ENCODE data around the gene DGKE. TPM values are rescaled to one million over a fixed set of nuclear protein-coding genes. Genes with fewer than 3 reads are reported as not detected.

The DGKE gene
- total and polyA plus RNA-seq, 8 donors = 7.3 to 14.7 (median 12.9) TPM

DNA sequence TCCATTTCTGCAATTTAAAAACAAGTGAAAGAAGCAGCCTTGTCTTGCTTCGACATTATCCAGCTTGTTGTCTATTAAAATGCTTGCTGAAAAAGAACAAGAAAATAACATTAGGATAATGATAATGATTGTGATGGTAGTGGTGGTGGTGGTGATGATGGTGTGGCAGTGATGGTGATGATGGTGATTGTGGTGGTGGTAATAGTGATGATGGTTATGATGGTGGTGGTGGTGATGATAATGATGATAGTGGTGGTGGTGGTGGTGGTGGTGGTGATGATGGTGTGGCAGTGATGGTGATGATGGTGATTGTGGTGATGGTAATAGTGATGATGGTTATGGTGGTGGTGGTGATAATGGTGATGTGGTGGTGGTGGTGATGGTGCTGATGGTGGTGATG is 41.7 kb upstream of the DGKE start:
- ATAC-seq (no peak), DNase-seq (no peak)
- Histone ChIP-seq H3K4me1 (peaks cover 0 to 6% of the 10 kb centered on the region in 2 donors), H3K9me3 (no peaks in the 10 kb centered on the region), H3K27me3 (no peaks in the 10 kb centered on the region), H3K36me3 (no peaks in the 10 kb centered on the region), H3K27ac (no peak overlapping the region), H3K4me3 (no peak overlapping the region)
- TF ChIP-seq, protein P1, sequence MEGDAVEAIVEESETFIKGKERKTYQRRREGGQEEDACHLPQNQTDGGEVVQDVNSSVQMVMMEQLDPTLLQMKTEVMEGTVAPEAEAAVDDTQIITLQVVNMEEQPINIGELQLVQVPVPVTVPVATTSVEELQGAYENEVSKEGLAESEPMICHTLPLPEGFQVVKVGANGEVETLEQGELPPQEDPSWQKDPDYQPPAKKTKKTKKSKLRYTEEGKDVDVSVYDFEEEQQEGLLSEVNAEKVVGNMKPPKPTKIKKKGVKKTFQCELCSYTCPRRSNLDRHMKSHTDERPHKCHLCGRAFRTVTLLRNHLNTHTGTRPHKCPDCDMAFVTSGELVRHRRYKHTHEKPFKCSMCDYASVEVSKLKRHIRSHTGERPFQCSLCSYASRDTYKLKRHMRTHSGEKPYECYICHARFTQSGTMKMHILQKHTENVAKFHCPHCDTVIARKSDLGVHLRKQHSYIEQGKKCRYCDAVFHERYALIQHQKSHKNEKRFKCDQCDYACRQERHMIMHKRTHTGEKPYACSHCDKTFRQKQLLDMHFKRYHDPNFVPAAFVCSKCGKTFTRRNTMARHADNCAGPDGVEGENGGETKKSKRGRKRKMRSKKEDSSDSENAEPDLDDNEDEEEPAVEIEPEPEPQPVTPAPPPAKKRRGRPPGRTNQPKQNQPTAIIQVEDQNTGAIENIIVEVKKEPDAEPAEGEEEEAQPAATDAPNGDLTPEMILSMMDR (IDR thresholded peaks at IDR 0.05) = no peak
- intact Hi-C loops (cut with DNase I) = no loop called here

DNA sequence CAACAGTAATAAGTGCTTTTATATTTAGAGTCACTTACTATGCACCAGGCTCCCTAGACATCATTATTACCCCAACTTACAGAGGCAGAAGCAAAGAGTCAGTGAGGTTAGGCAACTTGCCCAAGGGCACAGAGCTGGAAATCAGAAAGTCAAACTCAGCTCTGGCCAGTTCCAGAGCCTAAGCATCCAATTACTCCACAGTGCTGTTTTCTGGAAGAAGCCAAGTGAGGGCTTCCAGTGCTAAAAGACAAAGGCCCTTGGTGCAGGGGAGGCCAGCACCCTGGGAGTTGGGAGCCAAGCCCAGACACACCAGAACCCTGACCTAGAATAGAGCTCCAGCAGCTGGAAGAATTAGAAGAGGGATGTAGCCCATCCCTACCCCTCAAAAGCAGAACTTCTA is 40.4 kb upstream of the DGKE start:
- no peak for DNase-seq
- H3K9me3 ChIP-seq = no peaks in the 10 kb centered on the region
- no peak for ATAC-seq
- TF ChIP-seq, protein P1 (IDR thresholded peaks at IDR 0.05) = no peak
- H3K4me3 ChIP-seq = no peak overlapping the region
- H3K36me3 ChIP-seq = no peaks in the 10 kb centered on the region
- intact Hi-C loops (cut with DNase I) = no loop called here
- H3K27me3 ChIP-seq = no peaks in the 10 kb centered on the region
- H3K27ac ChIP-seq = no peak overlapping the region
- no peaks in the 10 kb centered on the region for H3K4me1 ChIP-seq

DNA sequence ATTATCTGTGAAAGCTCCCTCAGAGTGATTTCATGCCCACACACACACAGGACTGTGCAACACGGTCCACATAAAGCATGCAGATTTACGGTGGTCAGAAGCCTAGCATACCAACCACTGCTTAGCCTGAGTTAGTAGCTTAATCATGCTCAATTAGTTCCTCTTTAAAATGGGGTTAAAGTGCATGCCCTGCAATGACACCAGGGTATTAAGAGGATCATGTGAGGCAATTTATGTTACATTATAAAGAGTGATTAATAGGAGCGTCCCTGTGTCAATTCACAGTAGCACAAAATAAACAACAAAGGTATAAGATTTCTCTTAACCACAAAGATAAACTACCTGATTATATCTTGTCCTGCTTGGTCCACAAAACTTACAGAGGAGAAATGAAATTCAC is 40.0 kb upstream of the DGKE start:
- Histone ChIP-seq H3K27ac (no peak overlapping the region), H3K27me3 (no peaks in the 10 kb centered on the region), H3K4me1 (no peaks in the 10 kb centered on the region), H3K36me3 (no peaks in the 10 kb centered on the region), H3K9me3 (no peaks in the 10 kb centered on the region), H3K4me3 (no peak overlapping the region)
- ATAC-seq (peak; percentile 41), DNase-seq (no peak)
- intact Hi-C loops (cut with DNase I) = no loop called here
- TF ChIP-seq, protein P1 (IDR thresholded peaks at IDR 0.05) = no peak

DNA sequence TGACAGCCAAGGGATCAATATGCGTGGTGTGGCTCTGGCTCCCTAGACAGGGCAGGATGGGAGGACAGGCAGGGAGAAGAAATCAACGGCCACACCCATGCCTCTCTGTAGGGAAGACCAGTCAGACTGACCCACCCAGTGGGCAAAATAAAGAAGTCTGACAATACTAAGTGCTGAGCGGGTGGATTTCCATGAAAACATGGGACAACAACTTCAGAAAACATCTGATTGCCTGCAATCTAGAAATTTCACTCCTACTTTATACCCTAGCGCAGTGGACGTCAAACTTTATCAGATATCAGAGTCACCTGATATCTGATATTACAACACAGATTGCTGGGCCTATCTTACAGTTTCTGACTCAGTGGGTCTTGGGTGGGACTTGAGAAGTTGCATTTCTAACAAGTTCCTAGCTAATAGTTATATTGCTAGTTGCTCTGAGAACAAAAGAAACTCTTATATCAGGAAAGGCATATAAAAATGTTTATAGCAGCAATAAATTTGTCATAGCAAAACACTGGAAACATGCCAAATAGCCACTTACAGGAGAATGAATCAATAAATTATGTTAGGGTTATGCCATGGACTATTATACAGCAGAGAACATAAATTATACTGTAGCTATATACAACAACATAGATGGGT is 38.6 kb upstream of the DGKE start:
- H3K27ac ChIP-seq = no peak overlapping the region
- H3K36me3 ChIP-seq = no peaks in the 10 kb centered on the region
- H3K27me3 ChIP-seq = no peaks in the 10 kb centered on the region
- intact Hi-C loops (cut with DNase I) = no loop called here
- H3K4me3 ChIP-seq = no peak overlapping the region
- H3K4me1 ChIP-seq = no peaks in the 10 kb centered on the region
- TF ChIP-seq, protein P1 (IDR thresholded peaks at IDR 0.05) = no peak
- peak; percentile 32 for ATAC-seq
- DNase-seq = no peak
- H3K9me3 ChIP-seq = no peaks in the 10 kb centered on the region

DNA sequence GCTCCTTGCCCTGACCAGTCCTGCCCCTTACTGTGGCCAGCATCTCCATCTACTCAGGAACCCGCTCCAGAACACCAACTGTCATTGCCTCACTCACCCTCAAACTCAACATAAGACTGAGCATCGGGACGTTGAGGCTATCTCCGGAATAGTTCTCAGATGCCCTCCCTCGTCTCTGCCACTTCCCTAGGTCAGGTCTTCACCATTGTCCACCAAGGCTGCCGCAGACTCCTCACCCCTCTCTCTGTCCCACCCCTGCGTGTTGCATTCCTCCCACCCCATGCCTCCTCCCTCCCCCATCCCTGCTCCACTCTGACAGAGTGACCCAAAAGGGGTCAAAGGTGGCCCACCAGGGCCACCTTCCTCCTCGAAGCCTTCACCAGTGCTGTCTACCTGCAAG is 37.4 kb upstream of the DGKE start:
- Histone ChIP-seq H3K27me3 (no peaks in the 10 kb centered on the region), H3K4me1 (no peaks in the 10 kb centered on the region), H3K4me3 (no peak overlapping the region), H3K27ac (no peak overlapping the region), H3K36me3 (no peaks in the 10 kb centered on the region), H3K9me3 (no peaks in the 10 kb centered on the region)
- TF ChIP-seq, protein P1 (IDR thresholded peaks at IDR 0.05) = no peak
- no peak for ATAC-seq
- DNase-seq = no peak
- intact Hi-C loops (cut with DNase I) = no loop called here
